Osteoblast (primary cell): ENCODE measurements around the gene EHHADH. TPM values are rescaled to one million over a fixed set of nuclear protein-coding genes. Genes with fewer than 3 reads are reported as not detected.

Experiments used
- DNase-seq: peaks from one replicate; pipeline ENCODE4 v3.0.0; 2011; ENCODE audit warnings: low spot score, mixed read lengths; ENCODE audit not compliant: insufficient read length; ENCODE audit errors: missing footprints
- H2AFZ ChIP-seq: 2 replicates; pipeline ENCODE4 v1.6.0; 2011; ENCODE audit warnings: mild to moderate bottlenecking, low read length
- H3K27ac ChIP-seq: 2 replicates; pipeline ENCODE4 v1.5.1; 2011; ENCODE audit warnings: mild to moderate bottlenecking, low read depth, low read length, moderate library complexity
- H3K27me3 ChIP-seq: 2 replicates; pipeline ENCODE4 v1.6.0; 2012; ENCODE audit warnings: mild to moderate bottlenecking, control low read depth, inconsistent platforms, low read length, moderate library complexity; ENCODE audit not compliant: insufficient read depth
- H3K36me3 ChIP-seq: 2 replicates; pipeline ENCODE4 v1.5.1; 2011; ENCODE audit warnings: mild to moderate bottlenecking, low read length, control low read depth, moderate library complexity; ENCODE audit not compliant: insufficient read depth
- H3K4me1 ChIP-seq: 2 replicates; pipeline ENCODE4 v1.5.1; 2011; ENCODE audit warnings: mild to moderate bottlenecking, low read length, control low read depth, moderate library complexity; ENCODE audit not compliant: insufficient read depth
- H3K4me2 ChIP-seq: 2 replicates; pipeline ENCODE4 v1.6.0; 2011; ENCODE audit warnings: mild to moderate bottlenecking, low read length; ENCODE audit not compliant: insufficient read depth
- H3K4me3 ChIP-seq: fragments of 200-600 bp; sonication (generic); 3 replicates; pipeline ENCODE4 v1.5.1; 2012; ENCODE audit warnings: mild to moderate bottlenecking, low read length, inconsistent platforms; ENCODE audit not compliant: insufficient read depth
- H3K79me2 ChIP-seq: 2 replicates; pipeline ENCODE4 v1.6.0; 2012; ENCODE audit warnings: mild to moderate bottlenecking, low read length, control low read depth, inconsistent platforms; ENCODE audit not compliant: insufficient read depth
- H3K9me3 ChIP-seq: 2 replicates; pipeline ENCODE4 v1.5.1; 2011; ENCODE audit warnings: low read depth, low read length, control low read depth
- H4K20me1 ChIP-seq: 2 replicates; pipeline ENCODE4 v1.6.0; 2012; ENCODE audit warnings: mild to moderate bottlenecking, low read length, control low read depth; ENCODE audit not compliant: insufficient read depth
- total RNA-seq: library from RNA; depleted of rRNA; stranded (reverse); fragments of >200 nt; gene quantifications from 2 replicates; pipeline ENCODE4 v1.2.3, GENCODE V29; 2012
- TF ChIP-seq, protein P1 (sequence below): IDR thresholded peaks from 2 replicates; pipeline ENCODE4 v1.5.1; 2011; ENCODE audit warnings: mild to moderate bottlenecking, low read depth, low read length, moderate library complexity; ENCODE audit errors: extremely low read depth

EHHADH gene
- total RNA-seq, 1 donor: 4.0 TPM

DNA sequence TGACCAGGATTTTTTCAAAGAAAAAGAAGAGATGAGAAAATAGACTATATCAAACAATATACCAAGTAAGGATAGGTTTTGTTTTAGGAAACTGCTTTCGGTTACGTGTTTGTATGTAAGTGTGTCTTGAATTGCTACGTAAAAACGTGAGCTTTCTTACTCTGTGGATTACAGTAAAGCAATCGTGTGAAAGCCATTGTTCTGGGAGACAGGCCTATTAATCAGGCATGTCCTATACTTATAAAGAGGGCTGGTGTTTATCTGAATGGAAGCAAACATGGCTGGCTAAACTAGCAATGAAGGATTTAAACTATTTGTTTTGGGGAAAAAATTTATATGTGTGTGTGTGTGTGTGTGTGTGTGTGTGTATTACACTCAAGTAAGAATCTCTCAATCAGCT lies 2.6 kb downstream of the EHHADH start:
- H3K36me3 ChIP-seq: no peaks in the 10 kb centered on the region
- no peak overlapping the region for H3K4me3 ChIP-seq
- no peaks in the 10 kb centered on the region for H3K79me2 ChIP-seq
- no peak overlapping the region for H3K27ac ChIP-seq
- no peaks in the 10 kb centered on the region for H4K20me1 ChIP-seq
- H3K9me3 ChIP-seq: no peaks in the 10 kb centered on the region
- no peak overlapping the region for H3K4me2 ChIP-seq
- no peaks in the 10 kb centered on the region for H3K4me1 ChIP-seq
- no peaks in the 10 kb centered on the region for H3K27me3 ChIP-seq
- no peak for DNase-seq
- no peak overlapping the region for H2AFZ ChIP-seq
- TF ChIP-seq, protein P1, sequence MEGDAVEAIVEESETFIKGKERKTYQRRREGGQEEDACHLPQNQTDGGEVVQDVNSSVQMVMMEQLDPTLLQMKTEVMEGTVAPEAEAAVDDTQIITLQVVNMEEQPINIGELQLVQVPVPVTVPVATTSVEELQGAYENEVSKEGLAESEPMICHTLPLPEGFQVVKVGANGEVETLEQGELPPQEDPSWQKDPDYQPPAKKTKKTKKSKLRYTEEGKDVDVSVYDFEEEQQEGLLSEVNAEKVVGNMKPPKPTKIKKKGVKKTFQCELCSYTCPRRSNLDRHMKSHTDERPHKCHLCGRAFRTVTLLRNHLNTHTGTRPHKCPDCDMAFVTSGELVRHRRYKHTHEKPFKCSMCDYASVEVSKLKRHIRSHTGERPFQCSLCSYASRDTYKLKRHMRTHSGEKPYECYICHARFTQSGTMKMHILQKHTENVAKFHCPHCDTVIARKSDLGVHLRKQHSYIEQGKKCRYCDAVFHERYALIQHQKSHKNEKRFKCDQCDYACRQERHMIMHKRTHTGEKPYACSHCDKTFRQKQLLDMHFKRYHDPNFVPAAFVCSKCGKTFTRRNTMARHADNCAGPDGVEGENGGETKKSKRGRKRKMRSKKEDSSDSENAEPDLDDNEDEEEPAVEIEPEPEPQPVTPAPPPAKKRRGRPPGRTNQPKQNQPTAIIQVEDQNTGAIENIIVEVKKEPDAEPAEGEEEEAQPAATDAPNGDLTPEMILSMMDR: no peak

DNA sequence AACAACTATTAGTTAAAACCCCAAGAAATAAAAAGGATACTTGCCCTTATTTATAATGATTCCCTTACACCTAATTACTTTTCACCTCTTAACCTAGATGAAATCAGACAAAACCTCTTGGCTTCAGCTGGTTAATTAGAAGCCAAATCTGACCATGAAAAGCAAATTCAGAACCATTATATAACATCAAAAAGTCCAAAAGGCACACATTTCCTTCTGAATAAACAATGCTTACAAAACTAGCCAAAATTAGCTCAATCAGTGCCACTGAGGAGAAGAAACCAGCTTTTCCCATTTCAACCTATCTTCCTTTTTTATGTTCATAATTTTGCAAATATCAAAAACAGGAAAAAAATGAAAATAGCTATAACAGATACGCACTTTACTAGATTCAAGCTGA lies 3.2 kb downstream of the EHHADH start:
- no peaks in the 10 kb centered on the region for H3K9me3 ChIP-seq
- H4K20me1 ChIP-seq: no peaks in the 10 kb centered on the region
- H3K79me2 ChIP-seq: no peaks in the 10 kb centered on the region
- H3K27me3 ChIP-seq: no peaks in the 10 kb centered on the region
- no peak for DNase-seq
- no peak overlapping the region for H3K4me2 ChIP-seq
- no peaks in the 10 kb centered on the region for H3K4me1 ChIP-seq
- H3K4me3 ChIP-seq: no peak overlapping the region
- H3K36me3 ChIP-seq: no peaks in the 10 kb centered on the region
- TF ChIP-seq, protein P1: no peak
- no peak overlapping the region for H3K27ac ChIP-seq
- no peak overlapping the region for H2AFZ ChIP-seq

DNA sequence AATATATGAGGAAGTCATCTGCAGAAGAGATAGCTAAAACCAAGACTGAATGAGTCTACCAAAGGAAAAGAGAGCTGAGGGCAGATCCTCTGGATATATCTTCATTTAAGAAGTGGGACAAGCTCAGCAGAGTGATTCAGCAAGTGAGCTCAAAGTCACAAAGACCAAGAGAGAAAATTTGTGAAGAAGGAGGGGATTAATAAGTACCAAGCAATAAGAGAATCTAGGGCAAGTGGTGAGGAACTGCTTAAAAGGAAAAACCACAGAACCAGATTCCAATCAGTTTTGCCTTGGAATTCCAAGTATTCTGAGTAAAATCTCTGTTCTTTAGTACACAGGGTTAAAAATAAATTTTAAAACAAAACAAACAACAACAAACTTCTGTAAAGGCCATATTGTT lies 3.6 kb downstream of the EHHADH start:
- no peaks in the 10 kb centered on the region for H3K9me3 ChIP-seq
- H4K20me1 ChIP-seq: no peaks in the 10 kb centered on the region
- H3K4me3 ChIP-seq: no peak overlapping the region
- H3K27ac ChIP-seq: no peak overlapping the region
- no peak overlapping the region for H2AFZ ChIP-seq
- DNase-seq: no peak
- no peaks in the 10 kb centered on the region for H3K36me3 ChIP-seq
- no peaks in the 10 kb centered on the region for H3K4me1 ChIP-seq
- no peaks in the 10 kb centered on the region for H3K79me2 ChIP-seq
- TF ChIP-seq, protein P1: no peak
- H3K27me3 ChIP-seq: no peaks in the 10 kb centered on the region
- no peak overlapping the region for H3K4me2 ChIP-seq

DNA sequence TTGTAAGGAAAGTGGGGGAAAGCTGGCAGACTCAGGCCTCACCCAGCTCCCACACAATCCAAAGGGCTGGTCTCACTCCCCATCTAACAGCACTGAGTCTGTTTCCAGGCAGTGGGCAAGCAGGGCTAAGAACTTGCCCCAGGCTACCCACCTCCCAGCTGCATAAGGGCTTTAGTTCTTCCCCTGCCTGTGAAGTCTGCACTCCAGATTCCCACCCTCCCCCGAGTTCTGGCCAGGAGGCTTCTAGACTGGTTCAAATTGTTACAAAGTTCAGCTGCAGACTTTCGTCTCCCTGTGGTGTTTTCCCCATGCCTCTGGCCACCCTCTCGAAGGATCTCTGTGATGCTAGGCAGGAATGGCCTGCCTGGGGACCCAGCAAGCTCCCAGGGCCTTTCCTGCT lies 11.2 kb downstream of the EHHADH start:
- Histone ChIP-seq H3K9me3 (no peaks in the 10 kb centered on the region), H3K4me2 (no peak overlapping the region), H3K4me1 (no peaks in the 10 kb centered on the region), H3K4me3 (no peak overlapping the region), H3K27me3 (no peaks in the 10 kb centered on the region), H2AFZ (no peak overlapping the region), H4K20me1 (no peaks in the 10 kb centered on the region), H3K36me3 (no peaks in the 10 kb centered on the region), H3K79me2 (no peaks in the 10 kb centered on the region), H3K27ac (no peak overlapping the region)
- DNase-seq: no peak
- TF ChIP-seq, protein P1: no peak
